H1 (cell line): Measurements from ENCODE around the gene ANKRD11. TPM values are rescaled to one million over a fixed set of nuclear protein-coding genes. Genes with fewer than 3 reads are reported as not detected.
A peak's percentile ranks its signal among the peaks of the same experiment; 100 is the strongest.

ENCODE experiments used
- CTCF ChIA-PET: fragments of 300-600 bp; sonication (Branson Sonifier 250); formaldehyde crosslinking; loops from one replicate; lab custom pipeline; 2021; ENCODE audit not compliant: partially characterized antibody; lab: Charles Lee
- POLR2A ChIA-PET: fragments of 300-600 bp; sonication (Branson Sonifier 250); formaldehyde crosslinking; loops from one replicate; lab custom pipeline; 2021; ENCODE audit warnings: inconsistent platforms; ENCODE audit not compliant: partially characterized antibody; lab: Charles Lee
- DNase-seq, 2 experiments: peaks; one replicate each; pipeline versions ENCODE4 v3.0.0 to v3.0.0-alpha.2; 2010 to 2022; ENCODE audit warnings: low spot score in 2 of 2, low read depth in 1 of 2, mixed read lengths in 1 of 2
- FAIRE-seq: peaks from 2 replicates; lab custom pipeline; 2011; peaks lifted over from hg19 to GRCh38; lab: Jason Lieb, UNC
- H2AFZ ChIP-seq: 2 replicates; pipeline ENCODE4 v1.8.1; 2012; ENCODE audit warnings: low read length, inconsistent platforms
- H2AK5ac ChIP-seq: 2 replicates; pipeline ENCODE4 v1.6.1; 2013; ENCODE audit warnings: low read depth, low read length
- H2BK120ac ChIP-seq: replicated peaks from 2 replicates; pipeline ENCODE3; 2013; ENCODE audit warnings: low read depth, low read length, inconsistent platforms
- H2BK12ac ChIP-seq: 2 replicates; pipeline ENCODE4 v1.6.1; 2013; ENCODE audit warnings: low read depth, low read length
- H2BK15ac ChIP-seq: 2 replicates; pipeline ENCODE4 v1.6.1; 2013; ENCODE audit warnings: low read length
- H2BK20ac ChIP-seq: 2 replicates; pipeline ENCODE4 v1.6.1; 2013; ENCODE audit warnings: low read length
- H2BK5ac ChIP-seq: 2 replicates; pipeline ENCODE4 v1.6.1; 2013; ENCODE audit warnings: low read depth, low read length
- H3K14ac ChIP-seq: 2 replicates; pipeline ENCODE4 v1.6.1; 2013; ENCODE audit warnings: inconsistent platforms; ENCODE audit not compliant: insufficient read length
- H3K18ac ChIP-seq: 2 replicates; pipeline ENCODE4 v1.6.1; 2013; ENCODE audit warnings: low read length; ENCODE audit errors: extremely low read depth
- H3K23ac ChIP-seq: 2 replicates; pipeline ENCODE4 v1.6.1; 2013; ENCODE audit warnings: inconsistent platforms; ENCODE audit not compliant: insufficient read length
- H3K23me2 ChIP-seq: 2 replicates; pipeline ENCODE4 v1.6.1; 2013; ENCODE audit warnings: low read depth, low read length
- H3K27ac ChIP-seq: 2 replicates; pipeline ENCODE4 v1.6.1; 2011; ENCODE audit warnings: low read depth, low read length, inconsistent platforms
- H3K27me3 ChIP-seq, 4 experiments: replicated peaks in 1 of 4; 1 replicate in 1 of 4; 2 replicates in 3 of 4; pipeline versions ENCODE4 v1.6.1 to v1.8.1; 2011 to 2013; ENCODE audit warnings: low read length in 3 of 4, mild to moderate bottlenecking in 3 of 4, inconsistent platforms in 2 of 4, mixed read lengths in 2 of 4, moderate library complexity in 1 of 4; ENCODE audit not compliant: control insufficient read depth in 3 of 4, insufficient read depth in 3 of 4; ENCODE audit errors: extremely low read depth in 1 of 4
- H3K36me3 ChIP-seq, 4 experiments: 2 replicates each; pipeline versions ENCODE4 v1.6.1 to v1.8.1; 2011 to 2013; ENCODE audit warnings: mild to moderate bottlenecking in 4 of 4, low read length in 3 of 4, moderate library complexity in 2 of 4, control low read depth in 1 of 4, inconsistent platforms in 1 of 4; ENCODE audit not compliant: insufficient read depth in 4 of 4, control insufficient read depth in 2 of 4
- H3K4ac ChIP-seq: replicated peaks from 2 replicates; pipeline ENCODE3; 2013; ENCODE audit warnings: low read length, low read depth, mixed read lengths, inconsistent platforms; ENCODE audit not compliant: insufficient read length
- H3K4me1 ChIP-seq, 4 experiments: replicated peaks in 1 of 4; 1 replicate in 1 of 4; 2 replicates in 3 of 4; pipeline versions ENCODE4 v1.6.1 to v1.8.1; 2011 to 2013; ENCODE audit warnings: low read length in 3 of 4, inconsistent platforms in 2 of 4, mixed read lengths in 1 of 4; ENCODE audit not compliant: insufficient read depth in 4 of 4, control insufficient read depth in 3 of 4
- H3K4me2 ChIP-seq, 2 experiments: 2 replicates each; pipeline versions ENCODE4 v1.6.1 to v1.8.1; 2011 to 2013; ENCODE audit warnings: low read depth in 2 of 2, low read length in 2 of 2, control low read depth in 1 of 2, inconsistent platforms in 1 of 2, mild to moderate bottlenecking in 1 of 2; ENCODE audit not compliant: insufficient read depth in 1 of 2
- H3K4me3 ChIP-seq, 4 experiments: fragments of 200-600, 300-600 bp in 1 of 4; sonication (generic), shearing (Covaris generic), sonication (Bioruptor Twin) in 1 of 4; 2 replicates each; pipeline versions ENCODE4 v1.5.1 to v1.8.1; 2011 to 2016; ENCODE audit warnings: low read length in 4 of 4, low read depth in 3 of 4, control low read depth in 2 of 4, inconsistent platforms in 2 of 4, mild to moderate bottlenecking in 2 of 4, mixed read lengths in 1 of 4, moderate library complexity in 1 of 4; ENCODE audit not compliant: insufficient read depth in 2 of 4; ENCODE audit errors: extremely low read depth in 1 of 4
- H3K56ac ChIP-seq: replicated peaks from 2 replicates; pipeline ENCODE3; 2013; ENCODE audit warnings: low read depth, mild to moderate bottlenecking, mixed read lengths, low read length, inconsistent platforms; ENCODE audit not compliant: insufficient read length
- H3K79me1 ChIP-seq: 2 replicates; pipeline ENCODE4 v1.6.1; 2013; ENCODE audit warnings: low read depth, low read length, control low read depth
- H3K79me2 ChIP-seq, 2 experiments: 2 replicates each; pipeline versions ENCODE4 v1.6.1 to v1.8.1; 2012 to 2013; ENCODE audit warnings: low read length in 2 of 2, mild to moderate bottlenecking in 2 of 2, inconsistent platforms in 1 of 2; ENCODE audit not compliant: insufficient read depth in 2 of 2, control insufficient read depth in 1 of 2
- H3K9ac ChIP-seq, 4 experiments: replicated peaks in 1 of 4; 1 replicate in 1 of 4; 2 replicates in 3 of 4; pipeline versions ENCODE4 v1.6.1 to v1.8.1; 2011 to 2013; ENCODE audit warnings: low read depth in 3 of 4, low read length in 3 of 4, control low read depth in 2 of 4, mild to moderate bottlenecking in 2 of 4, moderate library complexity in 2 of 4, inconsistent platforms in 1 of 4; ENCODE audit errors: extremely low read depth in 1 of 4
- H3K9me3 ChIP-seq, 2 experiments: 2 replicates each; pipeline versions ENCODE4 v1.6.1 to v1.8.1; 2012 to 2013; ENCODE audit warnings: mild to moderate bottlenecking in 2 of 2, moderate library complexity in 2 of 2, control low read depth in 1 of 2, inconsistent platforms in 1 of 2, low read depth in 1 of 2, low read length in 1 of 2, mixed read lengths in 1 of 2; ENCODE audit not compliant: insufficient read depth in 2 of 2
- H4K20me1 ChIP-seq, 2 experiments: replicated peaks in 1 of 2; 2 replicates each; pipeline versions ENCODE3 to v1.8.1; 2011 to 2013; ENCODE audit warnings: inconsistent platforms in 2 of 2, low read length in 2 of 2, mild to moderate bottlenecking in 1 of 2; ENCODE audit not compliant: insufficient read depth in 2 of 2, control insufficient read depth in 1 of 2
- H4K5ac ChIP-seq: 2 replicates; pipeline ENCODE4 v1.6.1; 2013; ENCODE audit warnings: low read length, low read depth, mixed read lengths, inconsistent platforms; ENCODE audit not compliant: insufficient read length
- H4K8ac ChIP-seq: 2 replicates; pipeline ENCODE4 v1.8.0; 2013; ENCODE audit warnings: mild to moderate bottlenecking, moderate library complexity, low read length, inconsistent platforms; ENCODE audit not compliant: insufficient read depth; ENCODE audit errors: extremely low read depth
- H4K91ac ChIP-seq: replicated peaks from 2 replicates; pipeline ENCODE3; 2013; ENCODE audit warnings: low read length, mixed read lengths, inconsistent platforms; ENCODE audit not compliant: insufficient read length
- BACH1 ChIP-seq: IDR thresholded peaks from 2 replicates; pipeline ENCODE4 v1.6.1; 2012; ENCODE audit warnings: low read length, improper control_type of control experiment
- BCL11A ChIP-seq, 2 experiments: IDR thresholded peaks; one replicate each; pipeline ENCODE4 v1.6.1; 2011; ENCODE audit warnings: low read depth in 2 of 2, low read length in 2 of 2, mild to moderate bottlenecking in 2 of 2
- CBX8 ChIP-seq: fragments of 300-800, 300-1000 bp; sonication (generic); IDR thresholded peaks from 2 replicates; pipeline ENCODE4 v1.7.1; 2016; ENCODE audit warnings: low read depth, low read length, borderline replicate concordance
- EGR1 ChIP-seq: IDR thresholded peaks from 2 replicates; pipeline ENCODE4 v1.6.1; 2011; ENCODE audit warnings: low read depth, low read length, borderline replicate concordance
- GTF2F1 ChIP-seq: IDR thresholded peaks from 2 replicates; pipeline ENCODE4 v1.6.1; 2012; ENCODE audit warnings: low read depth, low read length, improper control_type of control experiment, borderline replicate concordance
- JUND ChIP-seq: IDR thresholded peaks from 2 replicates; pipeline ENCODE4 v1.6.1; 2011; ENCODE audit warnings: mild to moderate bottlenecking, improper control_type of control experiment, low read length
- NRF1 ChIP-seq: IDR thresholded peaks from 2 replicates; pipeline ENCODE4 v1.6.1; 2011; ENCODE audit warnings: mild to moderate bottlenecking, low read depth, low read length, improper control_type of control experiment
- PHF8 ChIP-seq: fragments of 200-600 bp; sonication (generic); conservative IDR thresholded peaks from 2 replicates; pipeline ENCODE4 v1.7.1; 2012; ENCODE audit warnings: low read depth, mild to moderate bottlenecking, inconsistent platforms, low read length, moderate library complexity
- SIRT6 ChIP-seq: IDR thresholded peaks from one replicate; pipeline ENCODE4 v1.7.1; 2012; ENCODE audit warnings: low read length, inconsistent platforms
- USF2 ChIP-seq: IDR thresholded peaks from 2 replicates; pipeline ENCODE4 v1.6.1; 2011; ENCODE audit warnings: low read length, improper control_type of control experiment
- WGBS, 2 experiments: shearing (Covaris generic) in 1 of 2; methylation state at CpG; one replicate each; pipeline versions ENCODE4 v1.1.6 to v1.1.7; 2013 to 2015; ENCODE audit warnings: low lambda C conversion rate in 2 of 2, mixed read lengths in 2 of 2, inconsistent platforms in 1 of 2, low coverage in 1 of 2, missing lambda C conversion rate in 1 of 2; ENCODE audit not compliant: insufficient replicate concordance in 2 of 2, insufficient coverage in 1 of 2, insufficient read length in 1 of 2; ENCODE audit errors: extremely low coverage in 1 of 2, missing lambda C conversion rate in 1 of 2; 5-methylcytosine and 5-hydroxymethylcytosine counted together
- polyA plus RNA-seq, 7 experiments: library from polyadenylated mRNA; depleted of rRNA in 3 of 7; stranded (reverse) in 5 of 7; unstranded in 2 of 7; fragments of >200 nt in 5 of 7; fragments of 200-250 nt in 2 of 7; gene quantifications; 1 replicate in 5 of 7; 2 replicates in 1 of 7; 4 replicates in 1 of 7; pipeline versions ENCODE4 v1.2.1 to v1.2.3, GENCODE V29; 2011 to 2013; ENCODE audit warnings: missing spikeins in 2 of 7, mixed read lengths in 2 of 7
- total RNA-seq: library from RNA; stranded (reverse); fragmentation: NEBNext Ultra II Directional; extraction: Animal tissue kit (Norgen Biotek cat#: 25700); gene quantifications from 2 replicates; pipeline ENCODE4 v1.2.1, GENCODE V29; 2021
- TF ChIP-seq, protein P1 (sequence below): IDR thresholded peaks from 2 replicates; pipeline ENCODE4 v1.6.1; 2012; ENCODE audit warnings: inconsistent platforms

Gene ANKRD11
- total and polyA plus RNA-seq, 2 of the 8 experiments (the other 6 are each of a cell fraction or from before 2014, with no cell fraction given), result 46.5 to 142 TPM

- peaks cover 12% of the 10 kb centered on the region for H3K79me1 ChIP-seq
- peaks cover 11 to 64% (median 42%) of the 10 kb centered on the region in 4 experiments; a peak in 7 of 8 replicates for H3K36me3 ChIP-seq
- H3K23ac ChIP-seq, result no peak overlapping the region
- no peak overlapping the region for H2BK5ac ChIP-seq
- no peak overlapping the region for H4K5ac ChIP-seq
- no peak overlapping the region for H2BK15ac ChIP-seq
- no peaks in the 10 kb centered on the region for H3K9me3 ChIP-seq
- H2BK20ac ChIP-seq, result no peak overlapping the region
- H2AFZ ChIP-seq, result no peak overlapping the region
- H4K91ac ChIP-seq, result no peak overlapping the region
- H3K56ac ChIP-seq, result no peak overlapping the region
- H3K4ac ChIP-seq, result no peak overlapping the region
- ChIA-PET POLR2A (interaction anchor here (0.5 to 3.0 kb wide), 3 partner anchors 13 to 31 kb away, joined by 3 to 15 read pairs (median 8); no protein-coding TSS in a partner anchor), CTCF (interaction anchor here (0.5 to 2.8 kb wide), 5 partner anchors 9 to 704 kb away, joined by 3 to 17 read pairs (median 10); no protein-coding TSS in a partner anchor)
- H2BK120ac ChIP-seq, result no peak overlapping the region
- H3K4me1 ChIP-seq, result no peaks in the 10 kb centered on the region
- DNase-seq (no peak), FAIRE-seq (no peak)
- H3K4me2 ChIP-seq, result no peak overlapping the region
- H3K23me2 ChIP-seq, result no peaks in the 10 kb centered on the region
- H4K8ac ChIP-seq, result peak overlapping the region; percentile 64
- 92% methylated on average over 12 of the region's 65 CpGs; no CpG with 5 or more reads in 1 of the 2 experiments for WGBS, 2 experiments
- H3K9ac ChIP-seq, result no peak overlapping the region
- H3K79me2 ChIP-seq, result no peaks in the 10 kb centered on the region; a peak in 1 of 4 replicates
- H3K27ac ChIP-seq, result no peak overlapping the region
- no peak overlapping the region for H3K14ac ChIP-seq
- H2BK12ac ChIP-seq, result no peak overlapping the region
- peaks cover 6 to 11% of the 10 kb centered on the region in 2 experiments for H4K20me1 ChIP-seq
- H3K4me3 ChIP-seq, result no peak overlapping the region
- no peak overlapping the region for H3K18ac ChIP-seq
- no peak overlapping the region for H2AK5ac ChIP-seq
- H3K27me3 ChIP-seq, result no peaks in the 10 kb centered on the region
- TF ChIP-seq, protein P1, sequence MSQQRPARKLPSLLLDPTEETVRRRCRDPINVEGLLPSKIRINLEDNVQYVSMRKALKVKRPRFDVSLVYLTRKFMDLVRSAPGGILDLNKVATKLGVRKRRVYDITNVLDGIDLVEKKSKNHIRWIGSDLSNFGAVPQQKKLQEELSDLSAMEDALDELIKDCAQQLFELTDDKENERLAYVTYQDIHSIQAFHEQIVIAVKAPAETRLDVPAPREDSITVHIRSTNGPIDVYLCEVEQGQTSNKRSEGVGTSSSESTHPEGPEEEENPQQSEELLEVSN, result no peak
- TF ChIP-seq EGR1, result no peak
- TF ChIP-seq GTF2F1, result no peak
- TF ChIP-seq CBX8, result no peak
- TF ChIP-seq BACH1, result no peak
- TF ChIP-seq NRF1, result no peak
- no peak for TF ChIP-seq PHF8
- no peak for TF ChIP-seq USF2
- no peak for TF ChIP-seq BCL11A (IDR thresholded peaks at IDR 0.05; ENCODE audit: low read depth in 2 of 2, low read length in 2 of 2)
- no peak for TF ChIP-seq SIRT6
- TF ChIP-seq JUND, result no peak
Observed at GRCh38 chr16:89279666-89280481, 210.5 kb downstream of the ANKRD11 start.
